NCI-H510A (cell line): ENCODE results near the gene TAF12.
"Not testable (repeated sequence)": the region's sequence is repeated elsewhere in the genome, so short reads cannot be mapped to it uniquely, and the experiment has no call there.

Experiments
- DNase-seq: peaks from one replicate; lab custom pipeline; 2025; lab: John Stamatoyannopoulos, UW

The TAF12 gene

GRCh38 chr1:28642847-28643635 lies at the start of gene TAF12:
Gene TAF12 (minus strand): TSS chr1:28643067. CDS start chr1:28622081, 20,986 bp downstream.
- peak; percentile 70 for DNase-seq

GRCh38 chr1:28691627-28692026 lies 48.8 kb upstream of the TAF12 start:
- not testable (repeated sequence) for DNase-seq

GRCh38 chr1:28684937-28685336 lies 42.1 kb upstream of the TAF12 start:
- DNase-seq = no peak

- no peak for DNase-seq
Observed at GRCh38 chr1:28682840-28683239, 40.0 kb upstream of the TAF12 start.

GRCh38 chr1:28680151-28680550 lies 37.3 kb upstream of the TAF12 start:
- DNase-seq = no peak

- no peak for DNase-seq
Observed at GRCh38 chr1:28675924-28676257, 33.0 kb upstream of the TAF12 start.

GRCh38 chr1:28672971-28673370 lies 30.1 kb upstream of the TAF12 start:
- DNase-seq = not testable (repeated sequence)

- DNase-seq = no peak
Observed at GRCh38 chr1:28671254-28671780, 28.4 kb upstream of the TAF12 start.

- DNase-seq = no peak
Observed at GRCh38 chr1:28668956-28669723, 26.3 kb upstream of the TAF12 start.

- peak; percentile 66 for DNase-seq
Observed at GRCh38 chr1:28668191-28668955, 25.5 kb upstream of the TAF12 start, which contains the start of gene GMEB1. Gene GMEB1 (plus strand): TSS chr1:28668784. CDS start chr1:28683613, 14,829 bp downstream.

GRCh38 chr1:28666806-28667205 lies 23.9 kb upstream of the TAF12 start:
- DNase-seq = no peak

GRCh38 chr1:28663871-28664470 lies 21.1 kb upstream of the TAF12 start:
- DNase-seq = no peak

- DNase-seq = no peak
Observed at GRCh38 chr1:28656335-28656734, 13.5 kb upstream of the TAF12 start.

- DNase-seq = not testable (repeated sequence)
Observed at GRCh38 chr1:28655448-28656311, 12.8 kb upstream of the TAF12 start.

GRCh38 chr1:28653870-28654269 lies 11.0 kb upstream of the TAF12 start:
- not testable (repeated sequence) for DNase-seq

- DNase-seq = not testable (repeated sequence)
Observed at GRCh38 chr1:28653063-28653462, 10.2 kb upstream of the TAF12 start.

GRCh38 chr1:28648474-28649198 lies 5.8 kb upstream of the TAF12 start, which contains the start of gene RNU11:
Gene RNU11 (plus strand): TSS chr1:28648600.
- peak; percentile 79 for DNase-seq

GRCh38 chr1:28648008-28648473 lies 5.2 kb upstream of the TAF12 start:
- DNase-seq = peak; percentile 62

GRCh38 chr1:28646040-28646439 lies 3.2 kb upstream of the TAF12 start:
- DNase-seq = no peak

- not testable (repeated sequence) for DNase-seq
Observed at GRCh38 chr1:28645406-28645805, 2.5 kb upstream of the TAF12 start.
